ENCODE measurements around the gene LHPP. TPM values are rescaled to one million over a fixed set of nuclear protein-coding genes. Genes with fewer than 3 reads are reported as not detected.

The LHPP gene
- total RNA-seq, 1 donor from 2014 or later: 24.5 TPM

DNA sequence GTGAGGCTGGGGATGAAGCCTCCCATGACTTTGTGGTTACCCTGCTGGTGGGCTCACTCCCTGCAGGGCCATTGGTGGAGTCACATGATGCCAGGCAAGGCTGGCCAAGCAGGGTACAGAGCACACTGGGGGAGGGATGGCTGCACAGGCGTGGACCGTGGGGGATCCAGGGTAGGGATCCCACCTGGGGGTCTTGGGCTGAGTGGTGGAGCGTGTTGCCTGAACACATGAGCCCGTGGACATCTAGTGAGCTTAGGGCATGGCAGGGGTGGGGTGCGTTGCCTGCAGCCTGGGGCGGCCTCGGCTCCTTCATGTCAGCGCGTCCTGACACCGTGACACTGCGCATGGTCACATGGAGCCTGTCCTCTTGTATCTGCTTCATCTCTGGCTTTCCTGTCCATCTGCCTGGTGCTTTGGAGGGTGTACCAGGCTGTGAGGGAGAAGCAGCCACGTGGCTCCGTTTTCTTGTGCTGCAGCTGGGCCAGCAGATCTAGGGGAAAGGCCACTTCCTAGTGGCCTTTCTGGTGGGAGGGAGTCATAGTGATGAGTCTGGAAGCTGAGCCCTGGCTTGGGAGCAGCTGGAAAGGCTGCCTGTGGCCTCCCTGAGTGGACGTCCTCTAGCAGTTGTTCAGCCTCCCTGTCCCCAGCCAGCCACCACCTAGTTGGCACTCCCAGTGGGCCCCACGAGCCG lies 96.2 kb downstream of the LHPP start:
- no peaks in the 10 kb centered on the region for H3K9me3 ChIP-seq (ENCODE audit: low read depth)
- H3K4me3 Mint-ChIP-seq: no peak overlapping the region
- H3K9ac ChIP-seq: no peak overlapping the region
- no peak overlapping the region for H3K4me3 ChIP-seq
- no peak overlapping the region for H3K4me2 ChIP-seq
- H4K20me1 ChIP-seq (ENCODE audit: low read depth): no peaks in the 10 kb centered on the region
- H3K79me2 ChIP-seq (ENCODE audit: low read depth): no peaks in the 10 kb centered on the region
- TF ChIP-seq, protein P1, sequence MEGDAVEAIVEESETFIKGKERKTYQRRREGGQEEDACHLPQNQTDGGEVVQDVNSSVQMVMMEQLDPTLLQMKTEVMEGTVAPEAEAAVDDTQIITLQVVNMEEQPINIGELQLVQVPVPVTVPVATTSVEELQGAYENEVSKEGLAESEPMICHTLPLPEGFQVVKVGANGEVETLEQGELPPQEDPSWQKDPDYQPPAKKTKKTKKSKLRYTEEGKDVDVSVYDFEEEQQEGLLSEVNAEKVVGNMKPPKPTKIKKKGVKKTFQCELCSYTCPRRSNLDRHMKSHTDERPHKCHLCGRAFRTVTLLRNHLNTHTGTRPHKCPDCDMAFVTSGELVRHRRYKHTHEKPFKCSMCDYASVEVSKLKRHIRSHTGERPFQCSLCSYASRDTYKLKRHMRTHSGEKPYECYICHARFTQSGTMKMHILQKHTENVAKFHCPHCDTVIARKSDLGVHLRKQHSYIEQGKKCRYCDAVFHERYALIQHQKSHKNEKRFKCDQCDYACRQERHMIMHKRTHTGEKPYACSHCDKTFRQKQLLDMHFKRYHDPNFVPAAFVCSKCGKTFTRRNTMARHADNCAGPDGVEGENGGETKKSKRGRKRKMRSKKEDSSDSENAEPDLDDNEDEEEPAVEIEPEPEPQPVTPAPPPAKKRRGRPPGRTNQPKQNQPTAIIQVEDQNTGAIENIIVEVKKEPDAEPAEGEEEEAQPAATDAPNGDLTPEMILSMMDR (IDR thresholded peaks at IDR 0.05): no peak
- no peak for TF ChIP-seq EZH2phosphoT487 (IDR thresholded peaks at IDR 0.05)
- TF ChIP-seq EZH2 (IDR thresholded peaks at IDR 0.05): no peak
- H2AFZ ChIP-seq (replicated peaks): no peak overlapping the region
- H3K27me3 Mint-ChIP-seq (ENCODE audit: insufficient read depth, low read depth): no peaks in the 10 kb centered on the region
- no peak overlapping the region for H3K27ac ChIP-seq
- H3K27ac Mint-ChIP-seq: no peak overlapping the region
- no peaks in the 10 kb centered on the region for H3K36me3 Mint-ChIP-seq
- peaks cover 2% of the 10 kb centered on the region for H3K9me3 Mint-ChIP-seq
- peaks cover 3% of the 10 kb centered on the region for H3K4me1 ChIP-seq
- H3K36me3 ChIP-seq: no peaks in the 10 kb centered on the region
- peaks cover 9% of the 10 kb centered on the region for H3K4me1 Mint-ChIP-seq
- H3K27me3 ChIP-seq: no peaks in the 10 kb centered on the region
- H3F3A ChIP-seq (ENCODE audit: low read depth): peaks cover 8% of the 10 kb centered on the region
- DNase-seq (ENCODE audit: low spot score): no peak

DNA sequence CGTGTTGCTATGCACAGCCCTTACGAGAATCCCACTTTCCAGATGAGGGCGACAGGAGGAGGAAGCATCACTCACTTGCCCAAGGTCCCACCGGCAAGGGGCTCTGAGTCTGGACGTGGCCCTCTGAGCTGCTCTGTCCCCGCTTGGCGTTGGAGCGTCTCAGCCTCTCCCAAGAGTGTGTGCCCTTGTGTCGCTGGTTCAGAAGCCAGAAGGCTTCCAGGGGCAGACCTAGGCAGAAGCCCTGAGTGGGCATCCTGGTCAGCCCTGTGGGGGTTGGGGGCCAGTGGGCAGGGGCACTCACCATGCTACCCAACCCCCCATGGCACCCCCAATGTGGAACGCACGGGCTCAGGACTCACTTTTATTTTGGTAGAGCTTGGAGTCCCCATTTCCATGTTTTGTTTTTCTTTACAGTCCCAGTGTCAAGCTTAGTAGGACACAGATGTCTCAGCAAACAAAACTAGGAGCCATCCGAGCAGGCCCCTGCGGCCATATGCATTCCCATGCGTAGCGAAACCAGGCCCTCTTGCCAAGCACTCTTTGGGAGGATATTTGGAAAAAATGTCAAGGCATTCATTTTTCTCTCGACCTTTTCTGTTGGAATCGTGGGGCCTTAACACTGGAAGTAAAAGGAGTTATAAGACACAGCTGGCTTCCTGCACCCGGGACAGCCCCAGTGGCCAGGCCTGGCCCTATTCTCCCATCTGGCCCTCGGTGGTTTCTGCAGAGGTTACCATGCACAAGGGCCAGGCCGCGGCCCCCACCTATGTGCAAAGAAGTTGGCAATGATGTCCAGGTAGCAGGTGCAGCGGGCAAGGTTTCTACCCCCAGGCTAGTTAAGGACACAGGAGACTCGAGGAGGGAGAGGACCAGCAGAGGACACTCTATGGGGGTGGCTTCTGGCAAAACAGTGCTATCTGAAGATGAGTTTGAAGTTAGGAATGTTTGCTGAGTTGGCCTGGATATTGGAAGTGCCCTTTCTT lies 97.0 kb downstream of the LHPP start:
- TF ChIP-seq EZH2 (IDR thresholded peaks at IDR 0.05) (no peak), EZH2phosphoT487 (IDR thresholded peaks at IDR 0.05) (no peak)
- TF ChIP-seq, protein P1 (IDR thresholded peaks at IDR 0.05): no peak
- Histone ChIP-seq H3K27ac (no peak overlapping the region), H3K9me3 (ENCODE audit: low read depth) (no peaks in the 10 kb centered on the region), H3K36me3 (no peaks in the 10 kb centered on the region), H3K27me3 (no peaks in the 10 kb centered on the region), H3K4me1 (no peaks in the 10 kb centered on the region), H3K4me2 (no peak overlapping the region), H3K79me2 (ENCODE audit: low read depth) (no peaks in the 10 kb centered on the region), H3K9ac (no peak overlapping the region), H3K4me3 (no peak overlapping the region), H3F3A (ENCODE audit: low read depth) (peaks cover 3% of the 10 kb centered on the region), H4K20me1 (ENCODE audit: low read depth) (no peaks in the 10 kb centered on the region), H2AFZ (replicated peaks) (no peak overlapping the region)
- Mint-ChIP-seq H3K4me3 (no peak overlapping the region), H3K9me3 (peaks cover 2% of the 10 kb centered on the region), H3K27me3 (ENCODE audit: insufficient read depth, low read depth) (peaks cover 2% of the 10 kb centered on the region), H3K4me1 (peaks cover 12% of the 10 kb centered on the region), H3K27ac (no peak overlapping the region), H3K36me3 (no peaks in the 10 kb centered on the region)
- DNase-seq (ENCODE audit: low spot score): no peak

DNA sequence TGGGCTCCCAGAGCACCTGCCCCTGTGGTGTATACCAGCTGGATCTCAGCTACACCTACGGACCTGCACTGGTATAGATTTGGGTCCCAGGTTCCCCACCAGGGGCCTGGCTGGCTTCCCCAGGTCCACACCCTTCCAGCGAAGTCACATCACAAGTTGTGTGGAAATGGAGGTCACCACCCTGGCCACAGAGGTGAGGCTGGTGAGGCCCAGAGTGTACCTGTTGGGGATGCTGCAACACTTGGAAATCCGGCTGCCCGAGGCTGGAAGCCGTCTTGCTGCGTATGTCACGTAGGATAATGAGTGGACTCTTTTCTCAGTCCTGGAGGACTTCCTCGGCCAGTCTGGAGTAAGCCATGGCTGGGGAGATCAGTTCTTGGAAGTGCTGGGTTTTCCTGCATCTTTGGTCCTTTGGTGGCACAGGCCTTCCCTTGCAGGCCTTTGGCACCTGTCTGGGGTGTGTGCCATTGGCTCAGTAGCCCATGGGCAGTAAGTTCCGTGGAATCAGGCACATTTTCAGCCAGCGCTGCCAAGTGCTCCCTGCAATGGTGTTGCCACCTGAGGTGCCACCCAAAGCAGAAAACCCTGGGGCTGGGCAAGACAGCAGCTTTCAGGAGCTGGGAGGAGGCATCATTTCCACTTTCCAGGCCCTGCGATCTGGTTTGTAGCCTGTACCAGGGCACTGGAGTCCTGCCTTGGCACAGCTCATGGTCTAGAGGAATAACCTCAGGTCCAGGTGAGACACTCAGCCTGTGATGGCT lies 97.9 kb downstream of the LHPP start:
- H3K9me3 Mint-ChIP-seq: peaks cover 2% of the 10 kb centered on the region
- Histone ChIP-seq H3F3A (ENCODE audit: low read depth) (no peaks in the 10 kb centered on the region), H4K20me1 (ENCODE audit: low read depth) (no peaks in the 10 kb centered on the region), H3K27ac (no peak overlapping the region), H3K27me3 (no peaks in the 10 kb centered on the region), H3K4me3 (no peak overlapping the region), H3K36me3 (no peaks in the 10 kb centered on the region), H3K79me2 (ENCODE audit: low read depth) (no peaks in the 10 kb centered on the region), H3K9ac (no peak overlapping the region), H3K4me2 (no peak overlapping the region), H3K9me3 (ENCODE audit: low read depth) (no peaks in the 10 kb centered on the region), H2AFZ (replicated peaks) (no peak overlapping the region), H3K4me1 (peaks cover 1% of the 10 kb centered on the region)
- no peaks in the 10 kb centered on the region for H3K36me3 Mint-ChIP-seq
- TF ChIP-seq, protein P1 (IDR thresholded peaks at IDR 0.05): no peak
- TF ChIP-seq EZH2 (IDR thresholded peaks at IDR 0.05) (no peak), EZH2phosphoT487 (IDR thresholded peaks at IDR 0.05) (no peak)
- H3K27me3 Mint-ChIP-seq (ENCODE audit: insufficient read depth, low read depth): peaks cover 5% of the 10 kb centered on the region
- no peak overlapping the region for H3K27ac Mint-ChIP-seq
- no peak for DNase-seq (ENCODE audit: low spot score)
- H3K4me3 Mint-ChIP-seq: no peak overlapping the region
- peaks cover 17% of the 10 kb centered on the region for H3K4me1 Mint-ChIP-seq

All from neural progenitor cell (in vitro differentiated cells).